ENCODE data around the gene UROS.

DNA sequence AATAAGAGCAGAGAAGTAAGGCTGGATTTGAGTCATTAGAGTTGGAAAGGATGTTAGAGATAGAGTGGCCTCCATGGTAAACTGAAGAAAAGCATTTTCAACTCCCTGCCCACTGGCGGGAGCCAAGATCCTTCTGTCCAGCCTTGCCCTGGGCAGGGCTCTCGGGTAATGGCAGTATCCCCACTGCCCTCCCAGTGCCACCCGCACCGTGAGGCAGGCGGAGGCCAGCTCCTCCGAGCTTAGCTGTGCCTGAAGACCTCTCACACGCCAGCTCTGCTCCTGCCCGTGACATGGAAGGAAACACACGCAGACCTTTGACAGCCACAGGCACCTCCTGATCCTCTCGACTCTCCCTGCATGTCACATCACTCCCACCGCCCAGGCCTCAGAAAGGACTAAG is 22.6 kb upstream of the UROS start:
- TF ChIP-seq EZH2 (IDR thresholded peaks at IDR 0.05; ENCODE audit: insufficient read depth, poor library complexity, severe bottlenecking) (no peak), EZH2phosphoT487 (IDR thresholded peaks at IDR 0.05; ENCODE audit: insufficient read depth, low read depth) (no peak)
